Neural cell (in vitro differentiated cells): ENCODE results near the gene ESF1. TPM values are rescaled to one million over a fixed set of nuclear protein-coding genes. Genes with fewer than 3 reads are reported as not detected.

ENCODE experiments used
- polyA plus RNA-seq: library from polyadenylated mRNA; depleted of rRNA; stranded (reverse); fragments of >200 nt; gene quantifications from 2 replicates; pipeline ENCODE4 v1.2.3, GENCODE V29; 2014

The ESF1 gene
- polyA plus RNA-seq, 1 donor from 2014 or later: 10.0 TPM

Other genes starting within 250 kb of the ESF1 start
- gene TASP1, start 146.0 kb downstream of the ESF1 start, polyA plus RNA-seq: 20.2 and 22.7 TPM in 2 replicates
- 65.8 and 103 TPM in 2 replicates for gene NDUFAF5, start 109 bp upstream of the ESF1 start, polyA plus RNA-seq
- gene SEL1L2, start 205.7 kb upstream of the ESF1 start, polyA plus RNA-seq: not detected in 2 replicates
- gene MACROD2, start 210.6 kb upstream of the ESF1 start, polyA plus RNA-seq: 20.5 and 23.2 TPM in 2 replicates